Liver (tissue), 9 donors: ENCODE data around the gene TRPM8. TPM values are rescaled to one million over a fixed set of nuclear protein-coding genes. Genes with fewer than 3 reads are reported as not detected.

Experiments used
- DNase-seq: peaks from one replicate; pipeline ENCODE4 v3.0.0-alpha.2; 2017; ENCODE audit warnings: low spot score
- H3K27ac ChIP-seq, 2 donors: one replicate each; pipeline ENCODE4 v1.7.0; 2013; ENCODE audit warnings: inconsistent platforms in 2 of 2, low read length in 2 of 2, control low read depth in 1 of 2, low read depth in 1 of 2, mild to moderate bottlenecking in 1 of 2
- H3K27me3 ChIP-seq, 4 donors: one replicate each; pipeline versions ENCODE4 v1.6.1 to v1.7.0; 2013; ENCODE audit warnings: low read length in 3 of 4, inconsistent platforms in 1 of 4, mild to moderate bottlenecking in 1 of 4, moderate library complexity in 1 of 4; ENCODE audit not compliant: control insufficient read depth in 4 of 4, insufficient read depth in 4 of 4
- H3K36me3 ChIP-seq, 4 donors: one replicate each; pipeline versions ENCODE4 v1.6.1 to v1.7.0; 2013; ENCODE audit warnings: low read length in 3 of 4, mild to moderate bottlenecking in 3 of 4, low read depth in 1 of 4, moderate library complexity in 1 of 4; ENCODE audit not compliant: control insufficient read depth in 4 of 4, insufficient read depth in 3 of 4
- H3K4me1 ChIP-seq, 4 donors: one replicate each; pipeline versions ENCODE4 v1.6.1 to v1.7.0; 2013; ENCODE audit warnings: low read length in 3 of 4, mild to moderate bottlenecking in 3 of 4, moderate library complexity in 1 of 4; ENCODE audit not compliant: control insufficient read depth in 4 of 4, insufficient read depth in 4 of 4
- H3K4me3 ChIP-seq, 3 donors: one replicate each; pipeline versions ENCODE4 v1.6.1 to v1.7.0; 2013; ENCODE audit warnings: low read length in 3 of 3, control low read depth in 1 of 3, low read depth in 1 of 3, mild to moderate bottlenecking in 1 of 3
- H3K9ac ChIP-seq, 2 donors: one replicate each; pipeline ENCODE4 v1.7.0; 2013; ENCODE audit warnings: low read length in 2 of 2, mild to moderate bottlenecking in 2 of 2, moderate library complexity in 2 of 2, control low read depth in 1 of 2, low read depth in 1 of 2
- H3K9me3 ChIP-seq, 4 donors: one replicate each; pipeline versions ENCODE4 v1.6.1 to v1.7.0; 2013; ENCODE audit warnings: low read length in 3 of 4; ENCODE audit not compliant: control insufficient read depth in 4 of 4
- ATF3 ChIP-seq: IDR thresholded peaks from 2 replicates; pipeline ENCODE4 v1.6.1; 2016; ENCODE audit warnings: antibody characterized with exemption
- CTCF ChIP-seq: fragments of 150-350 bp; IDR thresholded peaks from 2 replicates; pipeline ENCODE4 v1.5.1; 2017; ENCODE audit warnings: improper control_type of control experiment, low read depth, low read length; ENCODE audit not compliant: missing input control
- EGR1 ChIP-seq, 2 donors: IDR thresholded peaks; 2 replicates each; pipeline ENCODE4 v1.6.1; 2016 to 2018; ENCODE audit warnings: antibody characterized with exemption in 2 of 2, low read depth in 2 of 2
- FOXA1 ChIP-seq: IDR thresholded peaks from 2 replicates; pipeline ENCODE4 v1.6.1; 2016; ENCODE audit warnings: antibody characterized with exemption
- FOXA2 ChIP-seq: IDR thresholded peaks from 2 replicates; pipeline ENCODE4 v1.6.1; 2016; ENCODE audit warnings: antibody characterized with exemption
- GABPA ChIP-seq, 2 donors: IDR thresholded peaks in 1 of 2; conservative IDR thresholded peaks in 1 of 2; 2 replicates each; pipeline ENCODE4 v1.6.1; 2016; ENCODE audit warnings: antibody characterized with exemption in 2 of 2, mild to moderate bottlenecking in 1 of 2, moderate library complexity in 1 of 2
- HNF4A ChIP-seq, 2 donors: conservative IDR thresholded peaks; 2 replicates each; pipeline ENCODE4 v1.6.1; 2016; ENCODE audit warnings: antibody characterized with exemption in 2 of 2, mild to moderate bottlenecking in 2 of 2
- HNF4G ChIP-seq: IDR thresholded peaks from 2 replicates; pipeline ENCODE4 v1.6.1; 2016; ENCODE audit warnings: antibody characterized with exemption
- JUND ChIP-seq, 2 donors: IDR thresholded peaks; 2 replicates each; pipeline ENCODE4 v1.6.1; 2016; ENCODE audit warnings: antibody characterized with exemption in 2 of 2
- MAX ChIP-seq: IDR thresholded peaks from 2 replicates; pipeline ENCODE4 v1.6.1; 2016; ENCODE audit warnings: antibody characterized with exemption
- NR2F2 ChIP-seq: IDR thresholded peaks from 2 replicates; pipeline ENCODE4 v1.6.1; 2016; ENCODE audit warnings: antibody characterized with exemption
- RAD21 ChIP-seq, 2 donors: IDR thresholded peaks; 2 replicates each; pipeline ENCODE4 v1.6.1; 2016; ENCODE audit warnings: antibody characterized with exemption in 2 of 2, mild to moderate bottlenecking in 2 of 2
- REST ChIP-seq: IDR thresholded peaks from 2 replicates; pipeline ENCODE4 v1.6.1; 2016; ENCODE audit warnings: antibody characterized with exemption, mild to moderate bottlenecking
- RXRA ChIP-seq, 2 donors: IDR thresholded peaks; 2 replicates each; pipeline ENCODE4 v1.6.1; 2017 to 2018; ENCODE audit warnings: antibody characterized with exemption in 2 of 2, mild to moderate bottlenecking in 1 of 2
- SP1 ChIP-seq: IDR thresholded peaks from 2 replicates; pipeline ENCODE4 v1.6.1; 2018; ENCODE audit warnings: antibody characterized with exemption, mild to moderate bottlenecking
- TAF1 ChIP-seq: conservative IDR thresholded peaks from 2 replicates; pipeline ENCODE4 v1.6.1; 2016; ENCODE audit warnings: antibody characterized with exemption, mild to moderate bottlenecking
- YY1 ChIP-seq: IDR thresholded peaks from 2 replicates; pipeline ENCODE4 v1.6.1; 2016; ENCODE audit warnings: antibody characterized with exemption, mild to moderate bottlenecking
- ZBTB33 ChIP-seq: IDR thresholded peaks from 2 replicates; pipeline ENCODE4 v1.6.1; 2016; ENCODE audit warnings: antibody characterized with exemption
- WGBS: extraction: QIAGEN DNeasy Blood & Tissue Kit; methylation state at CpG from one replicate; pipeline ENCODE4 v1.1.7; 2013; 5-methylcytosine and 5-hydroxymethylcytosine counted together
- polyA plus RNA-seq, 2 donors: library from polyadenylated mRNA; stranded (reverse) in 1 of 2; unstranded in 1 of 2; fragments of 200-250 nt in 1 of 2; fragments of >200 nt in 1 of 2; fragmentation: Nextera tagmentation in 1 of 2; extraction: Ambion mirVana in 1 of 2; gene quantifications; one replicate each; pipeline versions ENCODE4 v1.2.1 to v1.2.3, GENCODE V29; 2013 to 2015
- total RNA-seq, 2 donors: library from RNA; depleted of rRNA; stranded (reverse); fragments of >200 nt; gene quantifications; one replicate each; pipeline ENCODE4 v1.2.3, GENCODE V29; 2014
- donor health status: healthy.
- donor health status: healthy.
- donor health status: healthy.
- donor health status: healthy.
- donor health status: healthy.

The TRPM8 gene
- total and polyA plus RNA-seq, 4 donors, result 1.1 to 79.2 (median 33.2) TPM

GRCh38 chr2:233994151-233994550, 77.0 kb downstream of the TRPM8 start:
- WGBS, result 91% methylated on average over 5 of the region's 5 CpGs
- H3K9ac ChIP-seq, result no peak overlapping the region
- TF ChIP-seq RXRA (IDR thresholded peaks at IDR 0.05), result no peak
- no peak for TF ChIP-seq YY1
- TF ChIP-seq JUND (IDR thresholded peaks at IDR 0.05), result no peak
- TF ChIP-seq FOXA1, result no peak
- no peak for TF ChIP-seq TAF1
- no peak for TF ChIP-seq NR2F2
- DNase-seq, result no peak
- peaks cover 2 to 27% (median 17%) of the 10 kb centered on the region in 4 donors for H3K36me3 ChIP-seq
- H3K27ac ChIP-seq, result no peak overlapping the region
- peaks cover 2 to 9% (median 9%) of the 10 kb centered on the region in 4 donors for H3K4me1 ChIP-seq
- H3K9me3 ChIP-seq, result no peaks in the 10 kb centered on the region
- H3K27me3 ChIP-seq, result no peaks in the 10 kb centered on the region
- no peak overlapping the region for H3K4me3 ChIP-seq

GRCh38 chr2:233996000-233996399, 78.8 kb downstream of the TRPM8 start:
- Histone ChIP-seq H3K9me3 (no peaks in the 10 kb centered on the region), H3K27me3 (no peaks in the 10 kb centered on the region), H3K27ac (no peak overlapping the region), H3K36me3 (peaks cover 2 to 31% (median 17%) of the 10 kb centered on the region in 4 donors), H3K4me3 (no peak overlapping the region), H3K9ac (no peak overlapping the region), H3K4me1 (peaks cover 0 to 2% (median under 1%) of the 10 kb centered on the region in 4 donors)
- 75% methylated on average over 5 of the region's 5 CpGs for WGBS
- DNase-seq, result no peak
- no peak for TF ChIP-seq FOXA1
- no peak for TF ChIP-seq NR2F2
- TF ChIP-seq CTCF, result no peak
- TF ChIP-seq HNF4G, result no peak
- no peak for TF ChIP-seq FOXA2
- no peak for TF ChIP-seq EGR1 (IDR thresholded peaks at IDR 0.05; ENCODE audit: low read depth in 2 of 2)
- TF ChIP-seq RXRA (IDR thresholded peaks at IDR 0.05), result no peak
- TF ChIP-seq HNF4A (conservative IDR thresholded peaks at IDR 0.05), result no peak
- TF ChIP-seq RAD21 (IDR thresholded peaks at IDR 0.05), result no peak

- DNase-seq, result no peak
- H3K4me3 ChIP-seq, result no peak overlapping the region
- no peak overlapping the region for H3K9ac ChIP-seq
- TF ChIP-seq YY1 (no peak), NR2F2 (no peak), REST (no peak), JUND (IDR thresholded peaks at IDR 0.05) (no peak), SP1 (no peak), FOXA2 (no peak), MAX (no peak), CTCF (no peak), GABPA (IDR thresholded peaks at IDR 0.05 in 1 of 2, conservative IDR thresholded peaks at IDR 0.05 in 1 of 2) (no peak), ATF3 (no peak), FOXA1 (no peak), HNF4G (no peak), ZBTB33 (no peak), TAF1 (no peak)
- no peaks in the 10 kb centered on the region for H3K9me3 ChIP-seq
- H3K27me3 ChIP-seq, result no peaks in the 10 kb centered on the region
- 93% methylated on average over 5 of the region's 5 CpGs for WGBS
- H3K27ac ChIP-seq, result no peak overlapping the region
- peaks cover 0 to 2% (median under 1%) of the 10 kb centered on the region in 4 donors for H3K4me1 ChIP-seq
- H3K36me3 ChIP-seq, result peaks cover 2 to 36% (median 18%) of the 10 kb centered on the region in 4 donors
Measured at GRCh38 chr2:233996461-233996860, 79.3 kb downstream of the TRPM8 start.
